ENCODE results near the gene MAPK8IP1. TPM values are rescaled to one million over a fixed set of nuclear protein-coding genes. Genes with fewer than 3 reads are reported as not detected.

MAPK8IP1 gene
- total RNA-seq, 2 donors from 2014 or later, result 9.5 to 10.4 TPM

GRCh38 chr11:45906965-45907611, 21.6 kb downstream of the MAPK8IP1 start, which contains the start of gene FREY1:
TSS of gene FREY1 (minus strand) at chr11:45907271. CDS start at chr11:45907245, 26 bp downstream.
- Histone ChIP-seq H3K9me3 (no peaks in the 10 kb centered on the region), H3K27ac (no peak within 1 kb of the TSS), H3K4me3 (no peak within 1 kb of the TSS), H3K36me3 (peaks cover 16% of the 10 kb centered on the region), H3K27me3 (replicated peaks; ENCODE audit: insufficient read depth) (no peaks in the 10 kb centered on the region), H3K4me1 (ENCODE audit: control insufficient read depth in 1 of 2, low read depth in 2 of 2) (no peaks in the 10 kb centered on the region)
- no peak for TF ChIP-seq CTCF (IDR thresholded peaks at IDR 0.05)
- no peak for DNase-seq (ENCODE audit: low spot score)
- no peak for ATAC-seq (ENCODE audit: insufficient number of reproducible peaks, low FRiP score, low read depth)

GRCh38 chr11:45907911-45908370, 22.5 kb downstream of the MAPK8IP1 start:
- H3K4me3 ChIP-seq, result no peak overlapping the region
- no peaks in the 10 kb centered on the region for H3K4me1 ChIP-seq (ENCODE audit: control insufficient read depth in 1 of 2, low read depth in 2 of 2)
- TF ChIP-seq CTCF (IDR thresholded peaks at IDR 0.05), result no peak
- no peaks in the 10 kb centered on the region for H3K9me3 ChIP-seq
- DNase-seq (ENCODE audit: low spot score) (no peak), ATAC-seq (ENCODE audit: insufficient number of reproducible peaks, low FRiP score, low read depth) (no peak)
- H3K27me3 ChIP-seq (replicated peaks; ENCODE audit: insufficient read depth), result no peaks in the 10 kb centered on the region
- no peak overlapping the region for H3K27ac ChIP-seq
- H3K36me3 ChIP-seq, result peaks cover 19% of the 10 kb centered on the region

- ATAC-seq (ENCODE audit: insufficient number of reproducible peaks, low FRiP score, low read depth) (no peak), DNase-seq (ENCODE audit: low spot score) (no peak)
- Histone ChIP-seq H3K4me3 (no peak overlapping the region), H3K4me1 (ENCODE audit: control insufficient read depth in 1 of 2, low read depth in 2 of 2) (no peaks in the 10 kb centered on the region), H3K9me3 (no peaks in the 10 kb centered on the region), H3K27ac (no peak overlapping the region), H3K36me3 (peaks cover 32% of the 10 kb centered on the region), H3K27me3 (replicated peaks; ENCODE audit: insufficient read depth) (no peaks in the 10 kb centered on the region)
- no peak for TF ChIP-seq CTCF (IDR thresholded peaks at IDR 0.05)
These were observed 24.4 kb downstream of the MAPK8IP1 start for GRCh38 chr11:45909594-45910475.

- Histone ChIP-seq H3K4me3 (no peak overlapping the region), H3K36me3 (peaks cover 39% of the 10 kb centered on the region), H3K9me3 (no peaks in the 10 kb centered on the region), H3K27ac (no peak overlapping the region), H3K4me1 (ENCODE audit: control insufficient read depth in 1 of 2, low read depth in 2 of 2) (no peaks in the 10 kb centered on the region), H3K27me3 (replicated peaks; ENCODE audit: insufficient read depth) (no peaks in the 10 kb centered on the region)
- DNase-seq (ENCODE audit: low spot score), result no peak
- no peak for TF ChIP-seq CTCF (IDR thresholded peaks at IDR 0.05)
- ATAC-seq (ENCODE audit: insufficient number of reproducible peaks, low FRiP score, low read depth), result no peak
These were observed 25.2 kb downstream of the MAPK8IP1 start for GRCh38 chr11:45910623-45911022.

GRCh38 chr11:45913514-45913913, 28.1 kb downstream of the MAPK8IP1 start:
- DNase-seq (ENCODE audit: low spot score), result no peak
- ATAC-seq (ENCODE audit: insufficient number of reproducible peaks, low FRiP score, low read depth), result no peak
- TF ChIP-seq CTCF (IDR thresholded peaks at IDR 0.05), result no peak
- Histone ChIP-seq H3K27me3 (replicated peaks; ENCODE audit: insufficient read depth) (no peaks in the 10 kb centered on the region), H3K36me3 (peaks cover 42% of the 10 kb centered on the region), H3K4me3 (no peak overlapping the region), H3K4me1 (ENCODE audit: control insufficient read depth in 1 of 2, low read depth in 2 of 2) (peaks cover 7 to 16% of the 10 kb centered on the region in 2 donors), H3K9me3 (no peaks in the 10 kb centered on the region), H3K27ac (no peak overlapping the region)
